HG03280 (cell line): ENCODE results near the gene OR12D1.
"Not testable (repeated sequence)": the region's sequence is repeated elsewhere in the genome, so short reads cannot be mapped to it uniquely, and the experiment has no call there.

Source experiments
- ATAC-seq: cut with Tn5 transposase; IDR thresholded peaks from one replicate; pipeline ENCODE4 v1.9.1; 2021; ENCODE audit warnings: mild to moderate bottlenecking, moderate library complexity; ENCODE audit not compliant: unreplicated experiment

OR12D1 gene

GRCh38 chr6:29414588-29414987 is at the start of gene OR12D1:
Gene OR12D1 (plus strand): TSS chr6:29414928.
- ATAC-seq = no peak

GRCh38 chr6:29368765-29369164 is 46.0 kb upstream of the OR12D1 start, which contains the start of gene OR5V1:
Gene OR5V1 (minus strand): TSS chr6:29368865. CDS start chr6:29356195, 12,670 bp downstream.
- ATAC-seq = no peak

GRCh38 chr6:29375191-29375590 is 39.5 kb upstream of the OR12D1 start, which contains the start of gene OR12D3:
Gene OR12D3 (minus strand): TSS chr6:29375291. CDS start chr6:29375287, 4 bp downstream.
- ATAC-seq = no peak

- ATAC-seq = no peak
Measured at GRCh38 chr6:29376003-29376402, 38.7 kb upstream of the OR12D1 start.

- no peak for ATAC-seq
Measured at GRCh38 chr6:29388533-29388932, 26.2 kb upstream of the OR12D1 start.

- ATAC-seq = no peak
Measured at GRCh38 chr6:29395331-29395730, 19.4 kb upstream of the OR12D1 start, which contains the start of gene OR12D2. Gene OR12D2 (plus strand): TSS chr6:29395631. CDS start chr6:29396700, 1,069 bp downstream.

GRCh38 chr6:29399525-29399924 is 15.2 kb upstream of the OR12D1 start:
- no peak for ATAC-seq

- ATAC-seq = no peak
Measured at GRCh38 chr6:29403801-29404200, 10.9 kb upstream of the OR12D1 start.

GRCh38 chr6:29419516-29419915 is 4.8 kb downstream of the OR12D1 start:
- no peak for ATAC-seq

GRCh38 chr6:29424168-29424567 is 9.4 kb downstream of the OR12D1 start:
- ATAC-seq = no peak

- no peak for ATAC-seq
Measured at GRCh38 chr6:29424575-29424974, 9.8 kb downstream of the OR12D1 start.

- no peak for ATAC-seq
Measured at GRCh38 chr6:29425075-29425474, 10.3 kb downstream of the OR12D1 start.

GRCh38 chr6:29426654-29427053 is 11.9 kb downstream of the OR12D1 start:
- ATAC-seq = no peak

- ATAC-seq = not testable (repeated sequence)
Measured at GRCh38 chr6:29436730-29437129, 22.0 kb downstream of the OR12D1 start.

GRCh38 chr6:29439006-29439405 is 24.3 kb downstream of the OR12D1 start, which contains the start of gene OR10C1:
Gene OR10C1 (plus strand): TSS chr6:29439306. CDS start chr6:29440016, 710 bp downstream.
- no peak for ATAC-seq

GRCh38 chr6:29442719-29443118 is 28.0 kb downstream of the OR12D1 start:
- no peak for ATAC-seq

- not testable (repeated sequence) for ATAC-seq
Measured at GRCh38 chr6:29444031-29444430, 29.3 kb downstream of the OR12D1 start.

GRCh38 chr6:29447670-29448069 is 32.9 kb downstream of the OR12D1 start:
- no peak for ATAC-seq

GRCh38 chr6:29451471-29452193 is 36.9 kb downstream of the OR12D1 start:
- ATAC-seq = no peak

- no peak for ATAC-seq
Measured at GRCh38 chr6:29456971-29457370, 42.2 kb downstream of the OR12D1 start, which contains the start of the genes OR11A1 and OR2H1. Gene OR11A1 (minus strand): TSS chr6:29457071. CDS start chr6:29427641, 29,430 bp downstream. Gene OR2H1 (plus strand): TSS chr6:29457155. CDS start chr6:29461770, 4,615 bp downstream.

- no peak for ATAC-seq
Measured at GRCh38 chr6:29461021-29461814, 46.5 kb downstream of the OR12D1 start.
